ES-I3 (cell line): ENCODE measurements around the gene GALP.
"Not testable (repeated sequence)": the region's sequence is repeated elsewhere in the genome, so short reads cannot be mapped to it uniquely, and the experiment has no call there.

Experiments used
- H3K36me3 ChIP-seq: 2 replicates; pipeline ENCODE4 v1.6.1; 2013; ENCODE audit warnings: mild to moderate bottlenecking, low read length, control low read depth, moderate library complexity; ENCODE audit not compliant: insufficient read depth
- H3K4me1 ChIP-seq: 2 replicates; pipeline ENCODE4 v1.6.1; 2013; ENCODE audit warnings: mild to moderate bottlenecking, control low read depth, low read length; ENCODE audit not compliant: insufficient read depth
- H3K9ac ChIP-seq: 2 replicates; pipeline ENCODE4 v1.6.1; 2013; ENCODE audit warnings: low read depth, mild to moderate bottlenecking, low read length, moderate library complexity
- H3K9me3 ChIP-seq: 2 replicates; pipeline ENCODE4 v1.6.1; 2013; ENCODE audit warnings: mild to moderate bottlenecking, low read length, moderate library complexity; ENCODE audit not compliant: control insufficient read depth, insufficient read depth

GALP gene

GRCh38 chr19:56189785-56190184, 14.0 kb downstream of the GALP start:
- no peaks in the 10 kb centered on the region for H3K9me3 ChIP-seq
- no peaks in the 10 kb centered on the region for H3K36me3 ChIP-seq
- H3K4me1 ChIP-seq = no peaks in the 10 kb centered on the region
- H3K9ac ChIP-seq = no peak overlapping the region

GRCh38 chr19:56191115-56191514, 15.3 kb downstream of the GALP start:
- Histone ChIP-seq H3K9ac (no peak overlapping the region), H3K9me3 (no peaks in the 10 kb centered on the region), H3K36me3 (no peaks in the 10 kb centered on the region), H3K4me1 (no peaks in the 10 kb centered on the region)

GRCh38 chr19:56191711-56192110, 15.9 kb downstream of the GALP start:
- H3K9ac ChIP-seq = no peak overlapping the region
- H3K36me3 ChIP-seq = no peaks in the 10 kb centered on the region
- H3K4me1 ChIP-seq = no peaks in the 10 kb centered on the region
- no peaks in the 10 kb centered on the region for H3K9me3 ChIP-seq

GRCh38 chr19:56193981-56194640, 18.3 kb downstream of the GALP start:
- Histone ChIP-seq H3K4me1 (no peaks in the 10 kb centered on the region), H3K36me3 (no peaks in the 10 kb centered on the region), H3K9ac (no peak overlapping the region), H3K9me3 (no peaks in the 10 kb centered on the region)

GRCh38 chr19:56197646-56198045, 21.8 kb downstream of the GALP start, which contains the start of gene ZSCAN5B:
Gene ZSCAN5B (minus strand): TSS chr19:56197783. CDS start chr19:56193052, 4,731 bp downstream.
- H3K9ac ChIP-seq, H3K4me1 ChIP-seq, H3K9me3 ChIP-seq, H3K36me3 ChIP-seq: not testable (repeated sequence)

GRCh38 chr19:56199687-56200086, 23.9 kb downstream of the GALP start:
- Histone ChIP-seq H3K36me3 (no peaks in the 10 kb centered on the region), H3K9me3 (no peaks in the 10 kb centered on the region), H3K9ac (no peak overlapping the region), H3K4me1 (no peaks in the 10 kb centered on the region)

GRCh38 chr19:56201973-56202372, 26.2 kb downstream of the GALP start, which contains the start of gene ZSCAN5C:
Gene ZSCAN5C (plus strand): TSS chr19:56202273. CDS start chr19:56205914, 3,641 bp downstream.
- no peaks in the 10 kb centered on the region for H3K9me3 ChIP-seq
- H3K36me3 ChIP-seq = no peaks in the 10 kb centered on the region
- no peaks in the 10 kb centered on the region for H3K4me1 ChIP-seq
- no peak within 1 kb of the TSS for H3K9ac ChIP-seq

- not testable (repeated sequence) for H3K4me1 ChIP-seq, H3K9me3 ChIP-seq, H3K9ac ChIP-seq, H3K36me3 ChIP-seq
Measured at GRCh38 chr19:56207581-56207980, 31.8 kb downstream of the GALP start.

GRCh38 chr19:56209091-56209490, 33.3 kb downstream of the GALP start:
- Histone ChIP-seq H3K36me3 (no peaks in the 10 kb centered on the region), H3K9ac (no peak overlapping the region), H3K4me1 (no peaks in the 10 kb centered on the region), H3K9me3 (no peaks in the 10 kb centered on the region)

GRCh38 chr19:56210036-56210435, 34.2 kb downstream of the GALP start:
- not testable (repeated sequence) for H3K9ac ChIP-seq, H3K9me3 ChIP-seq, H3K36me3 ChIP-seq, H3K4me1 ChIP-seq

- Histone ChIP-seq H3K4me1 (no peaks in the 10 kb centered on the region), H3K9ac (no peak overlapping the region), H3K36me3 (no peaks in the 10 kb centered on the region), H3K9me3 (no peaks in the 10 kb centered on the region)
Measured at GRCh38 chr19:56211718-56212117, 35.9 kb downstream of the GALP start.

GRCh38 chr19:56217039-56217949, 41.5 kb downstream of the GALP start:
- no peaks in the 10 kb centered on the region for H3K4me1 ChIP-seq
- no peaks in the 10 kb centered on the region for H3K36me3 ChIP-seq
- no peaks in the 10 kb centered on the region for H3K9me3 ChIP-seq
- no peak overlapping the region for H3K9ac ChIP-seq

GRCh38 chr19:56218961-56219360, 43.2 kb downstream of the GALP start:
- no peaks in the 10 kb centered on the region for H3K36me3 ChIP-seq

GRCh38 chr19:56221442-56221841, 45.6 kb downstream of the GALP start:
- H3K36me3 ChIP-seq, H3K9ac ChIP-seq, H3K9me3 ChIP-seq, H3K4me1 ChIP-seq: not testable (repeated sequence)

More at GRCh38 chr19:56218961-56219360, 43.2 kb downstream of the GALP start:
- Histone ChIP-seq H3K9me3 (no peaks in the 10 kb centered on the region), H3K9ac (no peak overlapping the region), H3K4me1 (no peaks in the 10 kb centered on the region)

- Histone ChIP-seq H3K9ac (no peak overlapping the region), H3K36me3 (no peaks in the 10 kb centered on the region), H3K9me3 (no peaks in the 10 kb centered on the region), H3K4me1 (no peaks in the 10 kb centered on the region)
Measured at GRCh38 chr19:56221851-56222250, 46.0 kb downstream of the GALP start.
